ENCODE results near the gene HBS1L. TPM values are rescaled to one million over a fixed set of nuclear protein-coding genes. Genes with fewer than 3 reads are reported as not detected.

Gene HBS1L
- polyA plus RNA-seq, 4 donors, result 23.0 to 39.2 (median 30.7) TPM

DNA sequence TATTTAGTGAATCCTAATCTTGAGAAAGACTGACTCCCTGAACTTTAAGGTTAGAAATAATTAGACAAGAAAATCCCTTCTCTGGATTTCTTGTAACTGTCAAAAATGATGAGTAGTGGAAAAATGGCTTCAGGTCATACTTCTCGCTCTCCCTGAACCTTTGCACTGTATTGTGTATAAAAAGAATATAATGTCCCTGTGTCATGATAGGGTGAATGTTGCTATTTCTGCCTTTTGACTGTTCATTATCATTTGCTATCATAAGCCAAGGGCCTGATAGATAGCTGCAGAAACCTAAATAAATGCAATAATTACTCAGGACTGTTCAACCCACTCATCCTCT is 144.1 kb downstream of the HBS1L start:
- 80 to 85% (median 85%) methylated on average over 1 of the region's 1 CpG for WGBS, 3 donors
- no peak for FAIRE-seq
- Histone ChIP-seq H3K36me3 (ENCODE audit: control insufficient read depth in 3 of 3, insufficient read depth in 2 of 3, low read depth in 1 of 3, low read length in 3 of 3) (no peaks in the 10 kb centered on the region), H3K27me3 (ENCODE audit: control insufficient read depth in 3 of 3, insufficient read depth in 3 of 3, low read length in 3 of 3) (no peaks in the 10 kb centered on the region), H3K4me1 (ENCODE audit: control insufficient read depth in 3 of 3, insufficient read depth in 2 of 3, low read depth in 1 of 3, low read length in 2 of 3) (no peaks in the 10 kb centered on the region), H3K9me3 (ENCODE audit: control insufficient read depth in 2 of 2, insufficient read depth in 1 of 2, low read depth in 1 of 2, low read length in 1 of 2) (no peaks in the 10 kb centered on the region), H3K27ac (ENCODE audit: low read depth in 1 of 3, low read length in 2 of 3) (no peak overlapping the region), H3K4me3 (ENCODE audit: low read depth in 1 of 3, low read length in 3 of 3) (no peak overlapping the region)
- DNase-seq, result no peak

Other genes with a start within 250 kb of the HBS1L start
- 1 to 10 TPM in 1 of 4 donors, under 1 TPM in 3; 0.15 to 1.1 (median 0.21) TPM for gene ALDH8A1, start 104.7 kb downstream of the HBS1L start, polyA plus RNA-seq
- gene MYB, start 126.5 kb upstream of the HBS1L start, polyA plus RNA-seq, result 10 to 100 TPM in 2 of 4 donors, 1 to 10 TPM in 2; 1.6 to 19.8 (median 7.4) TPM